ENCODE results near the gene INHBC. TPM values are rescaled to one million over a fixed set of nuclear protein-coding genes. Genes with fewer than 3 reads are reported as not detected.

INHBC gene
- total RNA-seq, 1 donor from 2014 or later = not detected

- peak; percentile 64 for DNase-seq
- ATAC-seq (ENCODE audit: poor library complexity) = peak; percentile 34
- intact Hi-C loops (cut with DNase I) = loop anchor here (10.0 kb wide), 1 partner anchor 149 kb away; no protein-coding TSS in a partner anchor
These were observed 40.9 kb downstream of the INHBC start for GRCh38 chr12:57475271-57476161.

- intact Hi-C loops (cut with DNase I) = loop anchor here (10.0 kb wide), 1 partner anchor 148 kb away; no protein-coding TSS in a partner anchor
- peak; percentile 64 for DNase-seq
- peak; percentile 26 for ATAC-seq (ENCODE audit: poor library complexity)
These were observed 41.8 kb downstream of the INHBC start for GRCh38 chr12:57476162-57476992.

- no peak for ATAC-seq (ENCODE audit: poor library complexity)
- intact Hi-C loops (cut with DNase I) = loop anchor here (10.0 kb wide), 1 partner anchor 148 kb away; no protein-coding TSS in a partner anchor
- no peak for DNase-seq
These were observed 42.6 kb downstream of the INHBC start for GRCh38 chr12:57476993-57477709.

- DNase-seq (no peak), ATAC-seq (ENCODE audit: poor library complexity) (peak; percentile 40)
- intact Hi-C loops (cut with DNase I) = loop anchor here (10.0 kb wide), 1 partner anchor 147 kb away; no protein-coding TSS in a partner anchor
These were observed 43.4 kb downstream of the INHBC start for GRCh38 chr12:57477710-57478681.

- intact Hi-C loops (cut with DNase I) = loop anchor here (10.0 kb wide), 1 partner anchor 146 kb away; no protein-coding TSS in a partner anchor
- DNase-seq (no peak), ATAC-seq (ENCODE audit: poor library complexity) (no peak)
These were observed 44.4 kb downstream of the INHBC start for GRCh38 chr12:57479043-57479375.

GRCh38 chr12:57479376-57480115, 45.0 kb downstream of the INHBC start, which contains the start of gene ARHGAP9:
TSS of gene ARHGAP9 (minus strand) at chr12:57479866. CDS start at chr12:57479406, 460 bp downstream.
- intact Hi-C loops (cut with DNase I) = loop anchor here (10.0 kb wide), 1 partner anchor 145 kb away; no protein-coding TSS in a partner anchor
- ATAC-seq (ENCODE audit: poor library complexity) = no peak
- no peak for DNase-seq

GRCh38 chr12:57481671-57482070, 47.1 kb downstream of the INHBC start:
- DNase-seq = no peak
- intact Hi-C loops (cut with DNase I) = no loop called here
- ATAC-seq (ENCODE audit: poor library complexity) = no peak

GRCh38 chr12:57483466-57483865, 48.9 kb downstream of the INHBC start:
- DNase-seq = no peak
- intact Hi-C loops (cut with DNase I) = no loop called here
- ATAC-seq (ENCODE audit: poor library complexity) = no peak

GRCh38 chr12:57485695-57486094, 51.1 kb downstream of the INHBC start:
- ATAC-seq (ENCODE audit: poor library complexity) (no peak), DNase-seq (no peak)
- intact Hi-C loops (cut with DNase I) = no loop called here

GRCh38 chr12:57487055-57487596, 52.5 kb downstream of the INHBC start:
- no peak for DNase-seq
- intact Hi-C loops (cut with DNase I) = no loop called here
- ATAC-seq (ENCODE audit: poor library complexity) = no peak

- DNase-seq = peak; percentile 97
- intact Hi-C loops (cut with DNase I) = no loop called here
- ATAC-seq (ENCODE audit: poor library complexity) = peak; percentile 99
These were observed 53.2 kb downstream of the INHBC start, which contains the start of gene MARS1 for GRCh38 chr12:57487597-57488401. TSS of gene MARS1 (plus strand) at chr12:57488068. CDS start at chr12:57488091, 23 bp downstream.

GRCh38 chr12:57488402-57489156, 54.0 kb downstream of the INHBC start:
- DNase-seq = no peak
- intact Hi-C loops (cut with DNase I) = no loop called here
- no peak for ATAC-seq (ENCODE audit: poor library complexity)

- intact Hi-C loops (cut with DNase I) = no loop called here
- ATAC-seq (ENCODE audit: poor library complexity) = no peak
- no peak for DNase-seq
These were observed 54.6 kb downstream of the INHBC start for GRCh38 chr12:57489157-57489641.

GRCh38 chr12:57490126-57490525, 55.5 kb downstream of the INHBC start:
- no peak for DNase-seq
- no peak for ATAC-seq (ENCODE audit: poor library complexity)
- intact Hi-C loops (cut with DNase I) = no loop called here
